ENCODE data around the gene FGF16.

Gene FGF16

GRCh38 chrX:77450996-77451395 lies 3.8 kb downstream of the FGF16 start:
- ATAC-seq = peak; percentile 47
- TF ChIP-seq TOX (CRISPR knock-in tag; IDR thresholded peaks at IDR 0.05; ENCODE audit: borderline replicate concordance) = no peak
- TF ChIP-seq OSR1 (CRISPR knock-in tag; IDR thresholded peaks at IDR 0.05) = no peak
- no peak for TF ChIP-seq ISL1 (CRISPR knock-in tag; IDR thresholded peaks at IDR 0.05)
- no peak for TF ChIP-seq BACH2 (CRISPR knock-in tag; IDR thresholded peaks at IDR 0.05; ENCODE audit: borderline replicate concordance)
- no peak for TF ChIP-seq TCF4 (CRISPR knock-in tag; IDR thresholded peaks at IDR 0.05; ENCODE audit: borderline replicate concordance)

DNA sequence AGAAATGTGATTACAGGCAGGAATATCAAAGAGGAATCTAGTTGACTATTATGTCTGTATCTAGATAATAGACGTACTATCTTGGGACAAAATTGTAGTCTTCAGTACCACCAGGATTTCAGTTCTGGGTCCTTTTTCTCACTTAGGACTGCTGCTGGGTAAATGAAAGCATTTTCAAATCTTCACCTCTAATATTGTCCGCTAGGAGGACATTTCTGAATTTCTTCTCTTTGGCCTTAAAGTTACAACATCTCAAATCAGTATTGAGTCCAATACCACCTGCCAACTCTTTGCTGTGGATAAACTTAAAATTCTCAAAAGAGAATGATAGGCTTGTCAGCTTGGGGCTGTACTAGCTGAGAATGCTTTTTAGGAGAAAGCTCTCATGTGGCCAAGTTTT lies 6.0 kb downstream of the FGF16 start:
- TF ChIP-seq TOX (CRISPR knock-in tag; IDR thresholded peaks at IDR 0.05; ENCODE audit: borderline replicate concordance) (no peak), OSR1 (CRISPR knock-in tag; IDR thresholded peaks at IDR 0.05) (no peak), TCF4 (CRISPR knock-in tag; IDR thresholded peaks at IDR 0.05; ENCODE audit: borderline replicate concordance) (no peak), RARB (CRISPR knock-in tag; IDR thresholded peaks at IDR 0.05) (no peak), CSRNP3 (CRISPR knock-in tag; IDR thresholded peaks at IDR 0.05) (no peak), PPARA (CRISPR knock-in tag; IDR thresholded peaks at IDR 0.05; ENCODE audit: borderline replicate concordance) (no peak), ZNF8 (CRISPR knock-in tag; IDR thresholded peaks at IDR 0.05) (no peak), ISL1 (CRISPR knock-in tag; IDR thresholded peaks at IDR 0.05) (no peak)
- TF ChIP-seq, protein P1, sequence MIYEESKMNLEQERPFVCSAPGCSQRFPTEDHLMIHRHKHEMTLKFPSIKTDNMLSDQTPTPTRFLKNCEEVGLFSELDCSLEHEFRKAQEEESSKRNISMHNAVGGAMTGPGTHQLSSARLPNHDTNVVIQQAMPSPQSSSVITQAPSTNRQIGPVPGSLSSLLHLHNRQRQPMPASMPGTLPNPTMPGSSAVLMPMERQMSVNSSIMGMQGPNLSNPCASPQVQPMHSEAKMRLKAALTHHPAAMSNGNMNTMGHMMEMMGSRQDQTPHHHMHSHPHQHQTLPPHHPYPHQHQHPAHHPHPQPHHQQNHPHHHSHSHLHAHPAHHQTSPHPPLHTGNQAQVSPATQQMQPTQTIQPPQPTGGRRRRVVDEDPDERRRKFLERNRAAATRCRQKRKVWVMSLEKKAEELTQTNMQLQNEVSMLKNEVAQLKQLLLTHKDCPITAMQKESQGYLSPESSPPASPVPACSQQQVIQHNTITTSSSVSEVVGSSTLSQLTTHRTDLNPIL (CRISPR knock-in tag; IDR thresholded peaks at IDR 0.05; ENCODE audit: low read depth) = no peak
- TF ChIP-seq, protein P2, sequence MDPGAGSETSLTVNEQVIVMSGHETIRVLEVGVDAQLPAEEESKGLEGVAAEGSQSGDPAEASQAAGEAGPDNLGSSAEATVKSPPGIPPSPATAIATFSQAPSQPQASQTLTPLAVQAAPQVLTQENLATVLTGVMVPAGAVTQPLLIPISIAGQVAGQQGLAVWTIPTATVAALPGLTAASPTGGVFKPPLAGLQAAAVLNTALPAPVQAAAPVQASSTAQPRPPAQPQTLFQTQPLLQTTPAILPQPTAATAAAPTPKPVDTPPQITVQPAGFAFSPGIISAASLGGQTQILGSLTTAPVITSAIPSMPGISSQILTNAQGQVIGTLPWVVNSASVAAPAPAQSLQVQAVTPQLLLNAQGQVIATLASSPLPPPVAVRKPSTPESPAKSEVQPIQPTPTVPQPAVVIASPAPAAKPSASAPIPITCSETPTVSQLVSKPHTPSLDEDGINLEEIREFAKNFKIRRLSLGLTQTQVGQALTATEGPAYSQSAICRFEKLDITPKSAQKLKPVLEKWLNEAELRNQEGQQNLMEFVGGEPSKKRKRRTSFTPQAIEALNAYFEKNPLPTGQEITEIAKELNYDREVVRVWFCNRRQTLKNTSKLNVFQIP (CRISPR knock-in tag; IDR thresholded peaks at IDR 0.05; ENCODE audit: borderline replicate concordance, low read depth) = no peak
- 0 out of 3 replicates have a peak, but pooled peaks have one; percentile 26 for ATAC-seq

DNA sequence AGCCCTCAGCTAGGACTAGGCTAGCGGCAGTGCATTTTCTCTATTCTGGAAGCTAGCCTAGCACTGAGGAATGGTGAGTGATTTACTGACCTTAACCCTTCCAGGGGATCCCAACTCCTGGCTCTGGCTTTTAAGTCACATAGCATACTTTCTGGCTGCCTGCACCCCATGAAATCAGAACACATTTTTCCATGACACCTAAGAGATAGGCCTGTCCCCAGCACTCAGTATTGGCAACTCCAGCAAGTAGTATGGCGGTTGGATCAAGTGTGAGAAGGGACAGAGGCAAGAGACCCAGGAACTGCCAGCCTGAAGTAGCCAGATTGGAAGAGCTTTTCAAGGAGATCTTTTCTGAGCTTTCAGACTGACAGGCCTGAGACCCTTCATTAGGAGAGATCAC lies 8.2 kb downstream of the FGF16 start:
- TF ChIP-seq ZNF565 (CRISPR knock-in tag; conservative IDR thresholded peaks at IDR 0.05; ENCODE audit: low read depth) = no peak
- no peak for TF ChIP-seq PPARA (CRISPR knock-in tag; IDR thresholded peaks at IDR 0.05; ENCODE audit: borderline replicate concordance)
- no peak for TF ChIP-seq OSR1 (CRISPR knock-in tag; IDR thresholded peaks at IDR 0.05)
- no peak for TF ChIP-seq SNAI2 (CRISPR knock-in tag; IDR thresholded peaks at IDR 0.05)
- no peak for TF ChIP-seq TCF4 (CRISPR knock-in tag; IDR thresholded peaks at IDR 0.05; ENCODE audit: borderline replicate concordance)
- no peak for TF ChIP-seq TOX (CRISPR knock-in tag; IDR thresholded peaks at IDR 0.05; ENCODE audit: borderline replicate concordance)
- TF ChIP-seq ZC3H10 (CRISPR knock-in tag; IDR thresholded peaks at IDR 0.05) = no peak
- ATAC-seq = no peak

GRCh38 chrX:77484045-77484444 lies 36.9 kb downstream of the FGF16 start:
- TF ChIP-seq ARNTL (CRISPR knock-in tag; IDR thresholded peaks at IDR 0.05; ENCODE audit: borderline replicate concordance, low read depth) (no peak), TOX (CRISPR knock-in tag; IDR thresholded peaks at IDR 0.05; ENCODE audit: borderline replicate concordance) (no peak), ZNF70 (CRISPR knock-in tag; IDR thresholded peaks at IDR 0.05) (no peak), ISL1 (CRISPR knock-in tag; IDR thresholded peaks at IDR 0.05) (no peak)
- TF ChIP-seq, protein P2 (CRISPR knock-in tag; IDR thresholded peaks at IDR 0.05; ENCODE audit: borderline replicate concordance, low read depth) = no peak

DNA sequence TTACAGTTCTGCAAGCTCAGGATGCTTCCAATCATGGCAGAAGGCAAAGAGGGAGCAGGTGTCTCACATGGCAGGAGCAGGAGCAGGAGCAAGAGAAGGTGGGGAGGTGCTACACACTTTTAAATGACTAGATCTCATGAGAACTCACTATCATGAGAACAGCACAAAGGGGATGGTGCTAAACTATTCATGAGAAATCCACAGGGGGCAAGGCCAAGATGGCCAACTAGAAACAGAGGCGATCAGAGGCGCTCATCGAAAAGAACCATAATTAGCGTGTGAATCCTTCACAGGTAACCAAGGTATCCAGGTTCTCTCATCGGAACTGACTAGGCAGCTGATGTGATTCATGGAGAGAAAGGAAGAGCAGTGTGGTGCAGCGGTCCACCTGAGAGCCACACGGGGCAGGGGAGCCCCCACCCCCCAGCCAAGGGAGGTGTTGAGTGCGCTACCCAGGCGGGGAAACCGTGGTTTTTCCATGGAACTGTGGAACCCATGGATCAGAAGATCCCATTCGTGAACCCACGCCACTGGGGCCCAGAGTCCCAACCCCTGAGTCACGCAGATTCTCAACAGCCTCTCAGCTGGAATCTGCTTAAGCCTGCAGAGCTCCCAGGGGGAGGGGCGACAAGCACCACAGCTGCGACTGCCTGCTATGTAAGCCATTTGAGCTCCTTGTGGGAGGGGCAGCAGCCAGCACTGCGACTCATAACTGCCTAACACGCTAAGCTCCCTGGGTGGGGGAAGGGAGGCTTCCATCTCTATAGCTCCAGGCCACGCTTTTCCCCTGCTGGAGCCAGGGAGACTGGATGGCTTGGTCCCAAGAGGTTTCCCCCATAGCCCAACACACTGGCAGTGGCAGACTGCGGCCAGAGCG lies 46.7 kb downstream of the FGF16 start:
- ATAC-seq = peak; percentile 71

More at GRCh38 chrX:77484045-77484444, 36.9 kb downstream of the FGF16 start:
- ATAC-seq = no peak

More for the DNA sequence above, 46.7 kb downstream of the FGF16 start:
- no peak for TF ChIP-seq GLIS3 (CRISPR knock-in tag; IDR thresholded peaks at IDR 0.05)
- no peak for TF ChIP-seq PATZ1 (CRISPR knock-in tag; IDR thresholded peaks at IDR 0.05; ENCODE audit: borderline replicate concordance)
- TF ChIP-seq, protein P1 (CRISPR knock-in tag; IDR thresholded peaks at IDR 0.05; ENCODE audit: low read depth) = no peak
- no peak for TF ChIP-seq TCF4 (CRISPR knock-in tag; IDR thresholded peaks at IDR 0.05; ENCODE audit: borderline replicate concordance)
- no peak for TF ChIP-seq ZFP30 (CRISPR knock-in tag; IDR thresholded peaks at IDR 0.05)

Measured in SK-N-SH treated with all-trans-retinoic acid at 6 μM for 48 hours (cell line).